ENCODE results near the gene DHRS9. TPM values are rescaled to one million over a fixed set of nuclear protein-coding genes. Genes with fewer than 3 reads are reported as not detected.

Gene DHRS9
- total RNA-seq, 2 donors from 2014 or later: 102 to 144 TPM

DNA sequence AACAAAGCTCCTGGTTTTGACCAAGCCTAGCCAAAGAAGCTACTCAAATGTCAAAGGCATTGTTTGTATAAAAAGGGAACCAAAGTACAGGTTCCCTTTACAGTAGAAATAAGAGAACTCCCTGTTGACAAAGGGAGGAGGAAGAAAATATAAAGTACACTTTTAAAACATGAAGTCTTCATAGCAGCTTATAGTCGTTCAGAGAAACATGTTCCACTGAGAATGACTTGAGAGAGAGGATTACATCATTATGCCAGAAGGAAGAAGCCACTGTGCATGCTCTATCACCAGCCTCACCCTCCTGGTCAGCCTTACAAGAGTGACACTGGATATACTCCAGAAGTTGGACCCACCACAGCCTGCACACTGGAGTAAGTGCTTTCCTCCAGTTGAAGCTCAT is 2.5 kb upstream of the DHRS9 start:
- no peaks in the 10 kb centered on the region for H3K27me3 ChIP-seq
- TF ChIP-seq, protein P1, sequence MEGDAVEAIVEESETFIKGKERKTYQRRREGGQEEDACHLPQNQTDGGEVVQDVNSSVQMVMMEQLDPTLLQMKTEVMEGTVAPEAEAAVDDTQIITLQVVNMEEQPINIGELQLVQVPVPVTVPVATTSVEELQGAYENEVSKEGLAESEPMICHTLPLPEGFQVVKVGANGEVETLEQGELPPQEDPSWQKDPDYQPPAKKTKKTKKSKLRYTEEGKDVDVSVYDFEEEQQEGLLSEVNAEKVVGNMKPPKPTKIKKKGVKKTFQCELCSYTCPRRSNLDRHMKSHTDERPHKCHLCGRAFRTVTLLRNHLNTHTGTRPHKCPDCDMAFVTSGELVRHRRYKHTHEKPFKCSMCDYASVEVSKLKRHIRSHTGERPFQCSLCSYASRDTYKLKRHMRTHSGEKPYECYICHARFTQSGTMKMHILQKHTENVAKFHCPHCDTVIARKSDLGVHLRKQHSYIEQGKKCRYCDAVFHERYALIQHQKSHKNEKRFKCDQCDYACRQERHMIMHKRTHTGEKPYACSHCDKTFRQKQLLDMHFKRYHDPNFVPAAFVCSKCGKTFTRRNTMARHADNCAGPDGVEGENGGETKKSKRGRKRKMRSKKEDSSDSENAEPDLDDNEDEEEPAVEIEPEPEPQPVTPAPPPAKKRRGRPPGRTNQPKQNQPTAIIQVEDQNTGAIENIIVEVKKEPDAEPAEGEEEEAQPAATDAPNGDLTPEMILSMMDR (IDR thresholded peaks at IDR 0.05): no peak
- peak overlapping the region; percentile 1 to 2 for H3K9ac ChIP-seq (ENCODE audit: low read depth in 2 of 2, low read length in 2 of 2)
- peak overlapping the region; percentile 78 for H3K27ac ChIP-seq
- no peak for DNase-seq
- intact Hi-C loops (cut with DNase I): no loop called here
- H3K4me1 ChIP-seq: no peaks in the 10 kb centered on the region
- H3K4me3 ChIP-seq: no peak overlapping the region
- no peaks in the 10 kb centered on the region for H3K9me3 ChIP-seq
- H3K36me3 ChIP-seq: no peaks in the 10 kb centered on the region

DNA sequence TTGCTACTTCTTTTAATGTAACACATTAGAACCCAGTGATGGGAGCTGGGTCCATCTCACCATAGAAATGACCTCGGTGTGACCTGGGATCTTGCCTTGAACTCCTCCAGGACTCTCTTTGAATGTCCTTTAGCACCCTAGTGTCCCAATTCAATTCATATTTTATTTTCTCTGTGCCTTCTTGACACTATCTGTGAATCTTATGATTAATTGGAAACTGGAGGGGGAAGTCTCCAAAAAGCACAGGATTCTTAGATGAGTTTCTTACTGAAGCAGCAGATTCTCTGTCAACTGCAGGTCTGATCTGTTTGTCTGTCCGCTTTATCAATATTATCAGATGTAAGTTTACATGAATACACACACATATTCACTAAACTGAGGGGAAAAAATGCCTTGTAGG is 470 bp downstream of the DHRS9 start:
- Histone ChIP-seq H3K27me3 (no peaks in the 10 kb centered on the region), H3K9me3 (no peaks in the 10 kb centered on the region), H3K9ac (ENCODE audit: low read depth in 2 of 2, low read length in 2 of 2) (no peak overlapping the region), H3K27ac (peak overlapping the region; percentile 30), H3K36me3 (no peaks in the 10 kb centered on the region), H3K4me3 (peak overlapping the region; percentile 26), H3K4me1 (no peaks in the 10 kb centered on the region)
- TF ChIP-seq, protein P1 (IDR thresholded peaks at IDR 0.05): no peak
- intact Hi-C loops (cut with DNase I): no loop called here
- no peak for DNase-seq

- H3K27ac ChIP-seq: no peak overlapping the region
Measured at GRCh38 chr2:169071455-169071854, 2.1 kb downstream of the DHRS9 start.

GRCh38 chr2:169072163-169072925 is 3.0 kb downstream of the DHRS9 start:
- no peak overlapping the region for H3K4me3 ChIP-seq
- no peaks in the 10 kb centered on the region for H3K36me3 ChIP-seq
- no peaks in the 10 kb centered on the region for H3K9me3 ChIP-seq
- TF ChIP-seq, protein P1 (IDR thresholded peaks at IDR 0.05): no peak
- H3K4me1 ChIP-seq: no peaks in the 10 kb centered on the region
- no peaks in the 10 kb centered on the region for H3K27me3 ChIP-seq
- H3K9ac ChIP-seq (ENCODE audit: low read depth in 2 of 2, low read length in 2 of 2): no peak overlapping the region
- no peak overlapping the region for H3K27ac ChIP-seq
- DNase-seq: no peak
- intact Hi-C loops (cut with DNase I): no loop called here

More at GRCh38 chr2:169071455-169071854, 2.1 kb downstream of the DHRS9 start:
- H3K9me3 ChIP-seq: no peaks in the 10 kb centered on the region
- no peak overlapping the region for H3K4me3 ChIP-seq
- TF ChIP-seq, protein P1 (IDR thresholded peaks at IDR 0.05): no peak
- H3K36me3 ChIP-seq: no peaks in the 10 kb centered on the region
- intact Hi-C loops (cut with DNase I): no loop called here
- H3K4me1 ChIP-seq: no peaks in the 10 kb centered on the region
- no peaks in the 10 kb centered on the region for H3K27me3 ChIP-seq
- H3K9ac ChIP-seq (ENCODE audit: low read depth in 2 of 2, low read length in 2 of 2): no peak overlapping the region
- no peak for DNase-seq

GRCh38 chr2:169073211-169073962 is 4.0 kb downstream of the DHRS9 start:
- no peaks in the 10 kb centered on the region for H3K9me3 ChIP-seq
- H3K4me3 ChIP-seq: no peak overlapping the region
- no peak for DNase-seq
- intact Hi-C loops (cut with DNase I): no loop called here
- no peak overlapping the region for H3K27ac ChIP-seq
- H3K36me3 ChIP-seq: no peaks in the 10 kb centered on the region
- TF ChIP-seq, protein P1 (IDR thresholded peaks at IDR 0.05): no peak
- H3K27me3 ChIP-seq: no peaks in the 10 kb centered on the region
- H3K4me1 ChIP-seq: no peaks in the 10 kb centered on the region
- no peak overlapping the region for H3K9ac ChIP-seq (ENCODE audit: low read depth in 2 of 2, low read length in 2 of 2)

Measured in colonic mucosa (tissue), 4 donors.